Measurements from ENCODE around the gene CPA3. TPM values are rescaled to one million over a fixed set of nuclear protein-coding genes. Genes with fewer than 3 reads are reported as not detected.

The CPA3 gene
- total RNA-seq, 1 donor from 2014 or later, result 1.4 TPM

DNA sequence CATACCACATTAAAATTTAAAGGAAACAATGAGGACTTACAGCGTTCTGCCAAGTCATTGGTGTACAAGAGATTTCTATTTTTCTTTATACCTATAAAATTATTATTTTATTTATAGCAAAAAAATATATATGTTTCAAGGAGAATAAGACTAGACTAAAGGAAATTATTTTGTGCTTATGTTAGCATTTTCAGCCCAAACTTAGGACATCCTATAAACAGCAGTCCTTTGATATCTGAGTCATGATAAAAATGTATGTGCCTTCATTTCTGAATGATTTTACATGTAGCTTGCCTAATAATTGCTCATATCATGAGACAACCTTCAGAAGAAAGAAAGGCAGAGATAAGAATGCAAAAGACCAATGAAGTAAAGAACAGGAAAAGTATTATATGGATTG, 16.7 kb upstream of the CPA3 start:
- Histone ChIP-seq H3K4me1 (no peaks in the 10 kb centered on the region), H3K27ac (replicated peaks) (no peak overlapping the region), H3K4me3 (no peak overlapping the region), H3K27me3 (ENCODE audit: low read depth) (no peaks in the 10 kb centered on the region), H3K9me3 (replicated peaks) (no peaks in the 10 kb centered on the region), H3K36me3 (no peaks in the 10 kb centered on the region)
- intact Hi-C loops (cut with micrococcal nuclease), result no loop called here
- TF ChIP-seq, protein P1, sequence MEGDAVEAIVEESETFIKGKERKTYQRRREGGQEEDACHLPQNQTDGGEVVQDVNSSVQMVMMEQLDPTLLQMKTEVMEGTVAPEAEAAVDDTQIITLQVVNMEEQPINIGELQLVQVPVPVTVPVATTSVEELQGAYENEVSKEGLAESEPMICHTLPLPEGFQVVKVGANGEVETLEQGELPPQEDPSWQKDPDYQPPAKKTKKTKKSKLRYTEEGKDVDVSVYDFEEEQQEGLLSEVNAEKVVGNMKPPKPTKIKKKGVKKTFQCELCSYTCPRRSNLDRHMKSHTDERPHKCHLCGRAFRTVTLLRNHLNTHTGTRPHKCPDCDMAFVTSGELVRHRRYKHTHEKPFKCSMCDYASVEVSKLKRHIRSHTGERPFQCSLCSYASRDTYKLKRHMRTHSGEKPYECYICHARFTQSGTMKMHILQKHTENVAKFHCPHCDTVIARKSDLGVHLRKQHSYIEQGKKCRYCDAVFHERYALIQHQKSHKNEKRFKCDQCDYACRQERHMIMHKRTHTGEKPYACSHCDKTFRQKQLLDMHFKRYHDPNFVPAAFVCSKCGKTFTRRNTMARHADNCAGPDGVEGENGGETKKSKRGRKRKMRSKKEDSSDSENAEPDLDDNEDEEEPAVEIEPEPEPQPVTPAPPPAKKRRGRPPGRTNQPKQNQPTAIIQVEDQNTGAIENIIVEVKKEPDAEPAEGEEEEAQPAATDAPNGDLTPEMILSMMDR (IDR thresholded peaks at IDR 0.05; ENCODE audit: borderline replicate concordance), result no peak
- DNase-seq, result no peak

DNA sequence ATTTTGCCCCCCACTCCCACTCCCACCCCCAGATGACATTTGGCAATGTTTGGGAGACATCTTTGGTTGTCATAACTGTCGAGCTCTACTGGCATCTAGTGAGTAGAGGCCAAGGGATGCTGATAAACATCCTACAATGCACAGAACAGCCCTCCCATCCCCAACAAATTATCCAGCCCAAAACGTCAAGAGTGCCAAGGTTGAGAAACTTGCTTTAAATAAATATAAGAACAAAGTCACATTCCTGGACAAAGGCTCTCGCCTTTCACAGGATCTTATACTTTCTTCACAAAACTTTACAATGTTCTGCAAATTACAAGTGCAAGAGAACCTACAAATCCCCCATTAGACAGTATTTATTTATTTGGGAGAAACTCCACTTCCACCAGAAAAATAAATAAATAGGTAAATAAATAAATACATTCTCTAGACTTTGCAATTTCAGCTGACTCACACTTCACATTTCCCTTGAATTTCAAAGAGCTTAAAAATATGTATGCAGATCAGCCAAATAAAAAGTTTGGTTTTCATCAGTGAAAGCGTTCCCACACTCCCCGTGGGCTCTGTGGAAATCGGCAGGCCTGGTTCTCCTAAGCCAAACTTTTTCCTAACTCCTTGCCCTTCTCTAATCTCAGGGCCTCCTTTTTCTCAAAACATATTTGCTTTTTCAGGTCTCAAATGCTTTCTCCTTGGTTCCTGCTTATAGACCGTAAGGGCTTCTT, 12.7 kb upstream of the CPA3 start:
- H3K27me3 ChIP-seq (ENCODE audit: low read depth), result no peaks in the 10 kb centered on the region
- no peak overlapping the region for H3K27ac ChIP-seq (replicated peaks)
- H3K4me1 ChIP-seq, result no peaks in the 10 kb centered on the region
- no peaks in the 10 kb centered on the region for H3K9me3 ChIP-seq (replicated peaks)
- H3K4me3 ChIP-seq, result no peak overlapping the region
- TF ChIP-seq, protein P1 (IDR thresholded peaks at IDR 0.05; ENCODE audit: borderline replicate concordance), result no peak
- no peak for DNase-seq
- intact Hi-C loops (cut with micrococcal nuclease), result no loop called here
- H3K36me3 ChIP-seq, result no peaks in the 10 kb centered on the region

DNA sequence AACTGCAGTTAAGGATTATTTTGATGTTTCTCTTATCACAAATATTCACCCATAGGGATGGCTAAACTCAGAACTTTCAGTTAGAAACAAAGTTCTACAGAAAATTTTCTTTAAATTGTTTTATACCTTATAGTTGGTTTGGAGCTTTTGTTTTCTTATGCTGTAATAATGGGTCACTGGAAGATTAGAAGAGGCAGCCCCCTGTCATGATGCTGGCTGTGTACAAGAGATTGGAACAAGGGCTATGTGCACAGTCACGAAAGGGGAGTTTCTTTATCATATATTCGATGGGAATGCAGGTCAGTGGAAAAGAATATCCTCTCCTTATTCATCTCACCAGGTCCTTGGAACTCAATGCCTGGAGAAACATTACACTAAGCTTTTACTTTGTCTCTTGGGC, 12.0 kb upstream of the CPA3 start:
- Histone ChIP-seq H3K4me1 (no peaks in the 10 kb centered on the region), H3K4me3 (no peak overlapping the region), H3K9me3 (replicated peaks) (no peaks in the 10 kb centered on the region), H3K27ac (replicated peaks) (no peak overlapping the region), H3K27me3 (ENCODE audit: low read depth) (no peaks in the 10 kb centered on the region), H3K36me3 (no peaks in the 10 kb centered on the region)
- intact Hi-C loops (cut with micrococcal nuclease), result no loop called here
- TF ChIP-seq, protein P1 (IDR thresholded peaks at IDR 0.05; ENCODE audit: borderline replicate concordance), result no peak
- no peak for DNase-seq

DNA sequence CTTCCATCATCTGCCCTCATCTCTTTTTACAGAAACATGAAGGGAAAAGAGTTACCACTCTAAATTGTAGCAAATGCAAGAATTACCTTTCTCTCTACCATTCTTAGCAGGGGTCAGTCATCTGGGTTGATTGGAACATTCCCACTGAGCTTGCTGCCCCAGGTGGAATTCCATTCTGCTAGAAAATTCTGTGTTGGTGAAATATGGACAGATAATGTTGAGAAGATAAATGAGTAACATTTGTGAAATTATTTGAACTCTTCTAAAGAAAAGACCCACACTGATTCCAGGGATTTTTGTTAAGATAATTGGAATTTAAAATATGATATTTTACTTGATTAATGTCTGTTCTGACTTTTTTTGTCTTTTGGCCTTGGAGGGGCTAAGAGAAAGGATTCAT, 11.0 kb upstream of the CPA3 start:
- no peak overlapping the region for H3K4me3 ChIP-seq
- H3K27me3 ChIP-seq (ENCODE audit: low read depth), result no peaks in the 10 kb centered on the region
- intact Hi-C loops (cut with micrococcal nuclease), result no loop called here
- no peak for DNase-seq
- TF ChIP-seq, protein P1 (IDR thresholded peaks at IDR 0.05; ENCODE audit: borderline replicate concordance), result no peak
- H3K36me3 ChIP-seq, result no peaks in the 10 kb centered on the region
- H3K4me1 ChIP-seq, result no peaks in the 10 kb centered on the region
- no peaks in the 10 kb centered on the region for H3K9me3 ChIP-seq (replicated peaks)
- no peak overlapping the region for H3K27ac ChIP-seq (replicated peaks)

DNA sequence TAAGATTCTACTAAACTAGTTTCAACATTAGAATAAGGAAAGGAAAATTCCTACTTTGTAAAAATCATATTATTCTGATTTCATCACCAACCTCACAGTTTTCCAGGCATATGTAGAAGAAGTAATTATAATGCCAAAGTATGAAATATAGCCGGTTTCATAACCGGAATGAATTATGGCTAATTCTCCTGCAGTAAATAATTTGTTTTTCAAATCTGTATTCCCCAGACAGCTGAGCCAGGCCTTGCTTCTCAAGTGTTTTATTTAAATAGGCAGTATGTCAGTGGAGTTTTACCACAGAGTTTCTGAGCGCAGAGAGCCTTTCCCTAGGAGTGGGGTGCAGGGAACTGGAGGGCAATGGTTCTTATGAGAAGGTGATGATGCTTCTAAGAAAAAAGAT, 8.7 kb upstream of the CPA3 start:
- intact Hi-C loops (cut with micrococcal nuclease), result no loop called here

More for the DNA sequence above, 8.7 kb upstream of the CPA3 start:
- Histone ChIP-seq H3K4me3 (no peak overlapping the region), H3K9me3 (replicated peaks) (no peaks in the 10 kb centered on the region), H3K27me3 (ENCODE audit: low read depth) (no peaks in the 10 kb centered on the region), H3K4me1 (no peaks in the 10 kb centered on the region), H3K36me3 (no peaks in the 10 kb centered on the region), H3K27ac (replicated peaks) (no peak overlapping the region)
- no peak for DNase-seq
- TF ChIP-seq, protein P1 (IDR thresholded peaks at IDR 0.05; ENCODE audit: borderline replicate concordance), result no peak
